ENCODE data around the gene ANO2. TPM values are rescaled to one million over a fixed set of nuclear protein-coding genes. Genes with fewer than 3 reads are reported as not detected.

The ANO2 gene
- total and polyA plus RNA-seq, 2 donors (not counting 3 experiments of a cell fraction or from before 2014, with no cell fraction given) = 15.4 to 65.0 TPM

- Histone ChIP-seq H3K4me1 (ENCODE audit: control insufficient read depth, extremely low read depth, insufficient read depth, low read length) (peaks cover 7% of the 10 kb centered on the region), H3K4me2 (ENCODE audit: insufficient read depth, low read length) (no peak overlapping the region), H3K36me3 (ENCODE audit: control insufficient read depth in 2 of 2, extremely low read depth in 1 of 2, insufficient read depth in 2 of 2, low read length in 2 of 2) (no peaks in the 10 kb centered on the region), H4K20me1 (replicated peaks; ENCODE audit: control insufficient read depth, extremely low read depth, insufficient read depth, low read length) (peaks cover 6% of the 10 kb centered on the region), H2AFZ (ENCODE audit: low read depth, low read length) (no peak overlapping the region), H3K4me3 (replicated peaks in 1 of 3; ENCODE audit: insufficient read depth in 1 of 3, low read depth in 1 of 3, low read length in 3 of 3) (no peak overlapping the region), H3K79me2 (ENCODE audit: control insufficient read depth, insufficient read depth, low read length) (no peaks in the 10 kb centered on the region), H3K9ac (replicated peaks; ENCODE audit: extremely low read depth, insufficient read depth, low read length) (no peak overlapping the region), H3K27me3 (ENCODE audit: control insufficient read depth in 2 of 2, insufficient read depth in 2 of 2, low read length in 2 of 2) (no peaks in the 10 kb centered on the region), H3K27ac (ENCODE audit: insufficient read depth, low read depth, low read length) (no peak overlapping the region), H3K9me1 (replicated peaks; ENCODE audit: control insufficient read depth, extremely low read depth, insufficient read depth, low read length) (no peaks in the 10 kb centered on the region), H3K9me3 (replicated peaks; ENCODE audit: control insufficient read depth, insufficient read depth, low read length) (no peaks in the 10 kb centered on the region)
- intact Hi-C loops (cut with micrococcal nuclease) (no loop called here), dilution Hi-C loops (cut with MboI; ENCODE audit: extremely low pct_ligation_motif_present, low sequenced_read_pairs) (no loop called here)
- TF ChIP-seq MAX (IDR thresholded peaks at IDR 0.05; ENCODE audit: insufficient read depth, insufficient read length) = no peak
- TF ChIP-seq MYC (IDR thresholded peaks at IDR 0.05; ENCODE audit: low read depth, low read length) = no peak
- TF ChIP-seq EZH2 (IDR thresholded peaks at IDR 0.05; ENCODE audit: borderline replicate concordance, low read depth, low read length, severe bottlenecking) = no peak
- no peak for TF ChIP-seq POLR2AphosphoS5 (IDR thresholded peaks at IDR 0.05; ENCODE audit: insufficient read depth, low read depth, low read length)
- TF ChIP-seq CTCF (IDR thresholded peaks at IDR 0.05; ENCODE audit: extremely low read depth in 1 of 2, insufficient read depth in 1 of 2, low read depth in 1 of 2, low read length in 2 of 2) = no peak
- TF ChIP-seq JUN (IDR thresholded peaks at IDR 0.05; ENCODE audit: borderline replicate concordance, insufficient read depth, insufficient read length, low read depth) = no peak
- no peak for TF ChIP-seq GATA2 (IDR thresholded peaks at IDR 0.05; ENCODE audit: insufficient read depth, insufficient read length, low read depth, low read length)
- TF ChIP-seq FOS (IDR thresholded peaks at IDR 0.05; ENCODE audit: borderline replicate concordance, insufficient read depth, low read length) = no peak
- TF ChIP-seq POLR2A (IDR thresholded peaks at IDR 0.05; ENCODE audit: low read depth, low read length) = no peak
- POLR2A ChIA-PET = no interaction called here
- DNase-seq (ENCODE audit: low read depth, low spot score) (no peak), FAIRE-seq (no peak)
- CTCF ChIA-PET = interaction anchor here (0.8 kb wide), 1 partner anchor 8 kb away, joined by 3 read pairs; no protein-coding TSS in a partner anchor
- BruUV-seq (replicated peaks) = no TSS peak
These were observed 288.2 kb downstream of the ANO2 start for GRCh38 chr12:5656836-5657235.
